ENCODE results near the gene UPK1A.

UPK1A gene

DNA sequence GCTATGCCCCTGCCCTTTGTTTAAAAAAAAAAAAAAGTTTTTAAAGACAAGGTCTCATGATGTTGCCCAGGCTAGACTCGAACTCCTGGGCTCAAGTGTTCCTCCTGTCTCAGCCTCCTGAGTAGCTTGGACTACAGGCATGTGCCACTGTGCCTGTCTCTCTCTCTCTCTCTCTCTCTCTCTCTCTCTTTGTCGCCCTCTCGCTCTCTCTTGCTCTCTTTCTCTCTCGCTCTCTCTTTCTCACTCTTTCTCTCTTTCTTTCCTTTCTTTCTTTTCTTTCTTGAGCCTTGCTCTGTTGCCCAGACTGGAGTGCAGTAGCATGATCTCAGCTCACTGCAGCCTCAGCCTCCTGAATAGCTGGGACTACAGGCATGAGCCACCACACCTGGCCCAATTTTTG lies 10.7 kb upstream of the UPK1A start:
- H3K36me3 ChIP-seq: peaks cover 96% of the 10 kb centered on the region
- TF ChIP-seq, protein P1, sequence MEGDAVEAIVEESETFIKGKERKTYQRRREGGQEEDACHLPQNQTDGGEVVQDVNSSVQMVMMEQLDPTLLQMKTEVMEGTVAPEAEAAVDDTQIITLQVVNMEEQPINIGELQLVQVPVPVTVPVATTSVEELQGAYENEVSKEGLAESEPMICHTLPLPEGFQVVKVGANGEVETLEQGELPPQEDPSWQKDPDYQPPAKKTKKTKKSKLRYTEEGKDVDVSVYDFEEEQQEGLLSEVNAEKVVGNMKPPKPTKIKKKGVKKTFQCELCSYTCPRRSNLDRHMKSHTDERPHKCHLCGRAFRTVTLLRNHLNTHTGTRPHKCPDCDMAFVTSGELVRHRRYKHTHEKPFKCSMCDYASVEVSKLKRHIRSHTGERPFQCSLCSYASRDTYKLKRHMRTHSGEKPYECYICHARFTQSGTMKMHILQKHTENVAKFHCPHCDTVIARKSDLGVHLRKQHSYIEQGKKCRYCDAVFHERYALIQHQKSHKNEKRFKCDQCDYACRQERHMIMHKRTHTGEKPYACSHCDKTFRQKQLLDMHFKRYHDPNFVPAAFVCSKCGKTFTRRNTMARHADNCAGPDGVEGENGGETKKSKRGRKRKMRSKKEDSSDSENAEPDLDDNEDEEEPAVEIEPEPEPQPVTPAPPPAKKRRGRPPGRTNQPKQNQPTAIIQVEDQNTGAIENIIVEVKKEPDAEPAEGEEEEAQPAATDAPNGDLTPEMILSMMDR (IDR thresholded peaks at IDR 0.05): no peak

DNA sequence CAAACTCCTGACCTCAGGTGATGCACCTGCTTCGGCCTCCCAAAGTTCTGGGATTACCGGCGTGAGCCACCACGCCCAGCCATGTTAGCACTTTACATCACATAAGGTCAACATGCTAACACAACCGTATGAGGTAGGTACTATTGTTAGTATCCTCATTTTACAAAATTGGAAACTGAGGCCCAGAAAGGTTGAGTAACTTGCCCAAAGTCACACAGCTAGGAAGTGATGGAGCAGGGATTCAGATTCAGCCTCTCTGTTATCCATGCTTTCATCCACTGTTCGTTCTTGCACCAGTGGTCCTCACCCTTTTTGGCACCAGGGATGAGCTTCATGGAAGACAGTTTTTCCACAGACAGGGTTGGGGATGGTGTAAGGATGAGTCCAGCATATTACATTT lies 9.6 kb upstream of the UPK1A start:
- peaks cover 94% of the 10 kb centered on the region for H3K36me3 ChIP-seq
- TF ChIP-seq, protein P1 (IDR thresholded peaks at IDR 0.05): no peak
- no peak overlapping the region for H3K27ac ChIP-seq

More for the DNA sequence above, 10.7 kb upstream of the UPK1A start:
- Histone ChIP-seq H3K27me3 (no peaks in the 10 kb centered on the region), H3K4me1 (ENCODE audit: control insufficient read depth in 1 of 2, insufficient read depth in 1 of 2, low read depth in 1 of 2, low read length in 1 of 2) (peaks cover 3 to 4% of the 10 kb centered on the region in 2 experiments), H3K4me3 (ENCODE audit: low read depth in 1 of 2, low read length in 1 of 2) (no peak overlapping the region), H3K27ac (no peak overlapping the region), H3K9me3 (no peaks in the 10 kb centered on the region)

DNA sequence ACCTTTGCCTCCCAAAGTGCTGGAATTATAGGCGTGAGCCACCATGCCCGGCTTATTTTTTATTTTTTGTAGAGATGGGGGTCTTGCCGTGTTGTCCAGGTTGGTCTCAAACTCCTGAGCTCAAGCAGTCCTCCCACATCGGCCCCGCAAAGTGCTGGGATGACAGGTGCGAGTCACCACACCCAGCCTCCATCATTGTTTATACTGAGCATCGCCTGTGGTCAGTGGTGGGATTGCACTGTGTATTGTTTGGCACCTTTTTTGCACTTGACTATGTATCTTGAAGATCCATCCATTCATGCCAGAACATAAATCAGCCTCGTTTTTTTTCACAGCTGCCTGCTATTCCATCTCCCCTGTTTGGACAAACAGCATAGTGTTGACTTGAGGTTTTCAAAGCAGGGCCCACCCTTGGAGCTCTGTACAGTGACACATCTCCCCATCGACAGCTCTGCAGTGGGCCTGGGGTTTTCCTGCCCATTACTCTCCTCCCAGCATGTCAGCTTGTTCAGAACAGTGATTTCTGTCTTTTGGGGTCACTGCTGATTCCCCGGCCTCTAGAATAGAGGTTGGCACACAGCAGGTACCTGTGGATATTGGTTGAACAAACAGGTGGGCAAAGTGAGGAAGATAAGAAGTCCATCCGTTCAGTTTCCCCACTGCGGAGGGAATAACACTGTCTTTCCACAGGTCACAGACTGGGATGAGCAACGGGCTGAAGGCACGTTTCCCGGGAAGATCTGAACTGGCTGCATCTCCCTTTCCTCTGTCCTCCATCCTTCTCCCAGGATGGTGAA lies 8.2 kb upstream of the UPK1A start:
- TF ChIP-seq, protein P1 (IDR thresholded peaks at IDR 0.05): no peak
- no peaks in the 10 kb centered on the region for H3K9me3 ChIP-seq
- H3K4me1 ChIP-seq (ENCODE audit: control insufficient read depth in 1 of 2, insufficient read depth in 1 of 2, low read depth in 1 of 2, low read length in 1 of 2): no peaks in the 10 kb centered on the region
- H3K36me3 ChIP-seq: peaks cover 81% of the 10 kb centered on the region
- no peaks in the 10 kb centered on the region for H3K27me3 ChIP-seq
- H3K4me3 ChIP-seq (ENCODE audit: low read depth in 1 of 2, low read length in 1 of 2): no peak overlapping the region
- no peak overlapping the region for H3K27ac ChIP-seq

More for the DNA sequence above, 9.6 kb upstream of the UPK1A start:
- H3K4me3 ChIP-seq (ENCODE audit: low read depth in 1 of 2, low read length in 1 of 2): no peak overlapping the region
- H3K9me3 ChIP-seq: no peaks in the 10 kb centered on the region
- no peaks in the 10 kb centered on the region for H3K27me3 ChIP-seq
- H3K4me1 ChIP-seq (ENCODE audit: control insufficient read depth in 1 of 2, insufficient read depth in 1 of 2, low read depth in 1 of 2, low read length in 1 of 2): no peaks in the 10 kb centered on the region

DNA sequence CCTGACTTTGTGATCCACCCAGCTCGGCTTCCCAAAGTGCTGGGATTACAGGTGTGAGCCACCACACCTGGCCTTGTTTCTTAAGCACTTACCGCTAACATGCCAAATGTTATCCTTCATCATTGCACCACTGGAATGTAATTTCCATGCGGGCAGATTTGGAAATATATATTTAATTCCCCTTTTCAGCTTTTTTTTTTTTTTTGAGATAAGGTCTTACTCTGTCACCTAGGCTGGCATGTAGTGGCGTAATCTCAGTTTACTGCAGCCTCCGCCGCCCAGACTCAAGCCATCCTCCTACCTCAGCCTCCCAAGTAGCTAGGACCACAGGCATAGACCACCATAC lies 4.3 kb upstream of the UPK1A start:
- Histone ChIP-seq H3K4me3 (ENCODE audit: low read depth in 1 of 2, low read length in 1 of 2) (no peak overlapping the region), H3K4me1 (ENCODE audit: control insufficient read depth in 1 of 2, insufficient read depth in 1 of 2, low read depth in 1 of 2, low read length in 1 of 2) (no peaks in the 10 kb centered on the region), H3K27ac (no peak overlapping the region), H3K9me3 (no peaks in the 10 kb centered on the region), H3K36me3 (peaks cover 50% of the 10 kb centered on the region), H3K27me3 (no peaks in the 10 kb centered on the region)
- TF ChIP-seq, protein P1 (IDR thresholded peaks at IDR 0.05): no peak

DNA sequence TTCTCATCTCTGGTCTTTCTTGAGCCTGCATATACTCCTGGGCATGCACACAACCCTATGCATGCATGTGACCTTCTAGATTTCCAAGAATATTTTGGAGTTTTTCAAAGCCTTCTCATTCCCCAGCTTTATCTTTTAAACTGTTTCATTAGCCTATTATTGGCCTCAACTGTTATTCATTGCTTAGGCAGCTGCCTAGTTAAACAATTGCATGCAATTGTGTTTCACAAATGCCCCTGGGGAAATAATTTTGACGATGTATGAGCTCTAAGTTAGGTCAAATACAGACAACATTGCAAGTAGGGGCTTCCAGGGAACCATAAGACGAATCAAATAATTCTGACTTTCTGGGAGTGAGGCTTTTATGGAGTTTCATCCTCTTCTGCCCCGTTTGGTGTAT lies 2.3 kb upstream of the UPK1A start:
- Histone ChIP-seq H3K27ac (no peak overlapping the region), H3K4me3 (ENCODE audit: low read depth in 1 of 2, low read length in 1 of 2) (no peak overlapping the region), H3K4me1 (ENCODE audit: control insufficient read depth in 1 of 2, insufficient read depth in 1 of 2, low read depth in 1 of 2, low read length in 1 of 2) (no peaks in the 10 kb centered on the region), H3K9me3 (no peaks in the 10 kb centered on the region), H3K36me3 (peaks cover 30% of the 10 kb centered on the region), H3K27me3 (peaks cover 9% of the 10 kb centered on the region)
- TF ChIP-seq, protein P1 (IDR thresholded peaks at IDR 0.05): no peak

Measured in neutrophil (primary cell).